HAP-1 (cell line): Measurements from ENCODE around the gene BCL2A1.
"Not testable (repeated sequence)": the region's sequence is repeated elsewhere in the genome, so short reads cannot be mapped to it uniquely, and the experiment has no call there.

Experiments
- DNase-seq, 2 experiments: peaks; one replicate each; pipeline ENCODE4 v3.0.0-alpha.2; 2016 to 2020; ENCODE audit warnings: low spot score in 2 of 2
- H3K27me3 ChIP-seq: fragments of 250-450 bp; sonication (Bioruptor Pico); 2 replicates; pipeline ENCODE4 v1.5.1; 2020; ENCODE audit warnings: low read depth, mild to moderate bottlenecking, moderate library complexity
- H3K36me3 ChIP-seq: fragments of 250-450 bp; sonication (Bioruptor Pico); replicated peaks from 2 replicates; pipeline ENCODE4 v1.5.1; 2020; ENCODE audit warnings: mild to moderate bottlenecking
- H3K4me1 ChIP-seq: fragments of 250-450 bp; sonication (Bioruptor Pico); 2 replicates; pipeline ENCODE4 v1.5.1; 2020; ENCODE audit warnings: mild to moderate bottlenecking
- H3K4me3 ChIP-seq: fragments of 250-450 bp; sonication (Bioruptor Pico); 2 replicates; pipeline ENCODE4 v1.5.1; 2020; ENCODE audit warnings: mild to moderate bottlenecking, moderate library complexity
- H3K9me3 ChIP-seq: fragments of 250-450 bp; sonication (Bioruptor Pico); 2 replicates; pipeline ENCODE4 v1.5.1; 2020; ENCODE audit warnings: mild to moderate bottlenecking, moderate library complexity
- in situ Hi-C: fragments of 300-500 bp; cut with MboI; formaldehyde crosslinking; loops from 3 replicates; pipeline ENCODE4 v1.14.3; 2020; ENCODE audit warnings: low sequenced_read_pairs, inconsistent platforms, mixed read lengths

The BCL2A1 gene

DNA sequence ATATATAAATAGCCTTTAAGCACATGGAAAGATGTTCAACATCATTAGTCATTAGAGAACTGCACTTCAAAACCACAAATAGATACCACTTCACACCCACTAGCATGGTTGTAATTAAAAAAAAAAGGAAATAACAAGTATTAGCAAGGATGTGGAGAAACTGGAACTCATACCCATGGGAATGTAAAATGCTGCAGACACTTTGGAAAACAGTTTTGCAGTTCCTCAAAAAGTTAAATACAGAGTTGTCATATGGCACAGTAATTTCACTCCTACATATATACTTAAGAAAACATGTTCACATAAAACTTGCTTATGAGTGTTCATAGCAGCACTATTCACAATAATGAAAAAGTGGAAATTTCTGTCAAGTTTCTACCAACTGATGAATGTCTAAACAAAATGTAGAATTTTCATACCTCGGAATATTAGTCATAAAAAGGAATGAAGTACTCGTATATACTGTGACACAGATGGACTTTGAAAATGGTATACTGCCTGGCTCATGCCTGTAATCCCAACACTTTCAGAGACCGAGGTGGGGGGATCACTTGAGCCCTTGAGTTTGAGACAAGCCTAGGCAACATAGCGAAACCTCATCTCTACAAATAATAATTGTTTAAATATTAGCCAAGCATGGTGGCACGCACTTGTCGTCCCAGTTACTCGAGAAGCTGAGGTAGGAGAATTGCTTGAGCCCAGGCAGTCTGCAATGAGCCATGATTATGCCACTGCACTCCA, 28.1 kb downstream of the BCL2A1 start:
- in situ Hi-C loops: no loop called here
- no peaks in the 10 kb centered on the region for H3K4me1 ChIP-seq
- H3K4me3 ChIP-seq: no peak overlapping the region
- DNase-seq: no peak
- H3K36me3 ChIP-seq: no peaks in the 10 kb centered on the region
- H3K9me3 ChIP-seq: no peaks in the 10 kb centered on the region
- H3K27me3 ChIP-seq: peaks cover 12% of the 10 kb centered on the region; the same call in 1 of the 2 replicates

GRCh38 chr15:79939399-79939798, 31.6 kb downstream of the BCL2A1 start:
- H3K36me3 ChIP-seq: no peaks in the 10 kb centered on the region
- H3K4me1 ChIP-seq: no peaks in the 10 kb centered on the region
- no peak for DNase-seq
- in situ Hi-C loops: no loop called here
- no peak overlapping the region for H3K4me3 ChIP-seq
- H3K9me3 ChIP-seq: no peaks in the 10 kb centered on the region; the same call in 1 of the 2 replicates
- H3K27me3 ChIP-seq: peaks cover 4% of the 10 kb centered on the region; the same call in 1 of the 2 replicates

DNA sequence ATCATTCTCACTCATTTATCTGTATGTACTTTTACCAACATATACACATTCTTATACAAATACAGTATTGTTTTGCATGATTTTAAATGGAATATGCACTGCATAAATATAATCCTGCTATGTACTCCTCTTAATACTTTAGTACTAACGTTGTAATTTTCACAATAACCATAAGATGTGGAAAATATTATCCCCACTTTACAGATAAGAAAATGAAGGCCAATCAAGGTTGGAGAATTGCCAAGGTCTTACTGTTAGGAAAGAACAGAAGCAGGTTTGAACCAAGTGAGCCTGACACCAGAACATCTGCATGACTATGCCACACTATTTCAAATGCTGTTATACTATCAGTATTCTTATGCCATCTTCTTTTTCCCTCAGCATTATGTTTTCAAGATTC, 32.9 kb downstream of the BCL2A1 start:
- in situ Hi-C loops: no loop called here
- no peak for DNase-seq
- Histone ChIP-seq H3K4me1 (no peaks in the 10 kb centered on the region), H3K36me3 (no peaks in the 10 kb centered on the region), H3K4me3 (no peak overlapping the region), H3K9me3 (no peaks in the 10 kb centered on the region; the same call in 1 of the 2 replicates), H3K27me3 (peaks cover 9% of the 10 kb centered on the region)

- in situ Hi-C loops, H3K4me1 ChIP-seq, DNase-seq, H3K4me3 ChIP-seq, H3K36me3 ChIP-seq, H3K9me3 ChIP-seq: not testable (repeated sequence)
- H3K27me3 ChIP-seq: peaks cover 13% of the 10 kb centered on the region
These were observed 35.3 kb downstream of the BCL2A1 start for GRCh38 chr15:79935556-79936201.

GRCh38 chr15:79933231-79933630, 37.8 kb downstream of the BCL2A1 start:
- no peak overlapping the region for H3K4me3 ChIP-seq
- H3K27me3 ChIP-seq: peaks cover 16% of the 10 kb centered on the region
- H3K36me3 ChIP-seq: no peaks in the 10 kb centered on the region
- H3K4me1 ChIP-seq: no peaks in the 10 kb centered on the region
- in situ Hi-C loops: no loop called here
- peaks cover 2% of the 10 kb centered on the region; the same call in 1 of the 2 replicates for H3K9me3 ChIP-seq
- DNase-seq: no peak

DNA sequence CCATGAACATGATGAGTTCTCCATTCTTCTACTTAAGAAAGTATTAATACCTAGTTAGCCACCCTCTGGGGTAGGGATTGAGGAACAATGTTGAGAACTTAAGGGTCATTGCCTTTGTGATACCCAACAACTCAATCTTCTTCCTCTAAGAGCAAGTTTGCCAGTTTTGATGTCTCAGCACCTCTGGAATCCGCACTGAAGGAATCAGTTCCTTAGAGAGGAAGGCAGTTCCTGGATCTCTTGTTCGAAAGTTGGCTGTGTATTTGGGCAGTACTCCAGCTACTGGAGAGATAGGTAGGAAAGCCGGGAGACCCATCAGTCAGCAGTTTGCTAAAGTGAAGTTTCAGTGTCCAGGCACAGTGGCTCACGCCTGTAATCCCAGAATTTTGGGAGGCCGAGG, 38.5 kb downstream of the BCL2A1 start:
- Histone ChIP-seq H3K36me3 (no peaks in the 10 kb centered on the region), H3K27me3 (peaks cover 16% of the 10 kb centered on the region), H3K4me3 (no peak overlapping the region), H3K4me1 (no peaks in the 10 kb centered on the region), H3K9me3 (peaks cover 2% of the 10 kb centered on the region; the same call in 1 of the 2 replicates)
- in situ Hi-C loops: no loop called here
- no peak for DNase-seq

DNA sequence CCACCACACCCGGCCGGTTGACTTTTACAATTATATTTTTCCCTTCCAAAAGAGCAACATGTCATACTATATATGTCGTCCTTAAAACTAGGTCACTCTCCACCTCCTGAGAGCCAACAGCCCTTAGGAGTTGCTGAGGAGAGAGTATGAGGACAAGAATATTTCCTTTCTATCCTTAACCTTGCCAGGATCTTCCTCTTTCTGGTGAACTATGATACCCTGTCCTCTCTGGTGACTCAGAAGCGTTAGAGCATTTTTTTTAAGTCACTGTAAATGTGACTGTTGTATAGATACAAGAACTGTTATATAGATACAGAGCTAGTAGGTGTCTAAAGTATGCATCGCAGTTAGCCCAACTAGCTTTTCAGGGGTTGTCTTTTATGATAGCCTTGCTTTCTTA, 40.5 kb downstream of the BCL2A1 start:
- Histone ChIP-seq H3K4me3 (no peak overlapping the region), H3K27me3 (peaks cover 16% of the 10 kb centered on the region), H3K36me3 (no peaks in the 10 kb centered on the region), H3K9me3 (0 out of 2 replicates have a peak, but pooled peaks cover 2% of the 10 kb centered on the region), H3K4me1 (no peaks in the 10 kb centered on the region)
- no peak for DNase-seq
- in situ Hi-C loops: no loop called here

- in situ Hi-C loops: no loop called here
- Histone ChIP-seq H3K4me3 (no peak overlapping the region), H3K27me3 (peaks cover 16% of the 10 kb centered on the region), H3K4me1 (peaks cover under 1% of the 10 kb centered on the region), H3K9me3 (peaks cover 6% of the 10 kb centered on the region), H3K36me3 (no peaks in the 10 kb centered on the region; the same call in 1 of the 2 replicates)
- DNase-seq: no peak
These were observed 41.6 kb downstream of the BCL2A1 start for GRCh38 chr15:79929412-79929811.

- H3K27me3 ChIP-seq, in situ Hi-C loops: not testable (repeated sequence)
These were observed 44.9 kb downstream of the BCL2A1 start for GRCh38 chr15:79926116-79926515.

DNA sequence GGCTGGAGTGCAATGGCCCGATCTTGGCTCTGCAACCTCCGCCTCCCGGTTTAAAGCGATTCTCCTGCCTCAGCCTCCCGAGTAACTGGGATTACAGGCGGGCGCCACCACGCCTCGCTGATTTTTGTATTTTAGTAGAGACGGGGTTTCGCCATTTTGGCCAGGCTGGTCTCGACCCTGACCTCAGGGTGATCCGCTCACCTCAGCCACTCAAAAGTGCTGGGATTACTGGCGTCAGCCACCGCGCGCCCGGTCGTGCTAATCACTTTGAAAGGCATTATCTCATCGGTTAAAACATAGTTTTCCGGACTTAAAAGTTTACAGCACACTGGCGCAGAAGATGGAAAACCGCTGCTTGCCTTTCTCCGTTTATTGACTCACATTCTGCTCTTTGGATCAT, 46.6 kb downstream of the BCL2A1 start:
- H3K27me3 ChIP-seq: peaks cover 2% of the 10 kb centered on the region; the same call in 1 of the 2 replicates
- no peak for DNase-seq
- peaks cover 26% of the 10 kb centered on the region for H3K9me3 ChIP-seq
- peaks cover 4% of the 10 kb centered on the region for H3K4me1 ChIP-seq
- peak overlapping the region; percentile 100 for H3K4me3 ChIP-seq
- H3K36me3 ChIP-seq: peaks cover 16% of the 10 kb centered on the region
- in situ Hi-C loops: no loop called here

More at GRCh38 chr15:79926116-79926515, 44.9 kb downstream of the BCL2A1 start:
- peaks cover 16% of the 10 kb centered on the region for H3K9me3 ChIP-seq
- DNase-seq, H3K36me3 ChIP-seq, H3K4me3 ChIP-seq, H3K4me1 ChIP-seq: not testable (repeated sequence)

- Histone ChIP-seq H3K36me3 (peaks cover 22% of the 10 kb centered on the region), H3K27me3 (no peaks in the 10 kb centered on the region), H3K9me3 (peaks cover 31% of the 10 kb centered on the region), H3K4me1 (peaks cover 4% of the 10 kb centered on the region), H3K4me3 (peak overlapping the region; percentile 100)
- DNase-seq: peak; percentile 99 to 100
- in situ Hi-C loops: no loop called here
These were observed 47.4 kb downstream of the BCL2A1 start for GRCh38 chr15:79923515-79924169.

DNA sequence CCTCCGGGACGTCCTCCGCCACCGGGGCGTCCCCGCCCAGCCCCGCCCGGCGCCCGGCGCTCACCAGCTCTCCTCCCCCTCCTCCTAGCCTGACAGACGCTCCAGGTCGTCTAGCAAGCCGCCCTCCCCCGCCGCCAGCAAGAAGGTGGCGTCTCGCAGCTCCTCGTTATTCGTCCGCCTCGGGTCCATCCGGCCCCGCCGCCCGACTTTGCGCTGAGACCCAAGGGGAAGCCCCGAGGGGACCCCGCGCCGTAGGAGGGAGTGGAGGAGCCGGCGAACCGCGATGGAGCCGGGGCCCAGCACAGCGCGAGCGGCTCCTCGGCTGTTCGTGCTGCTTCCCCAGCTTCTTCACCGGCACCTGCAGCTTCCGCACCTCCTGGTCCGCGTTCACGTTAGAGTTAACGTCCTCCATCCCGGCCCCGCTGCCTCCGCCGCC, 47.9 kb downstream of the BCL2A1 start:
- Histone ChIP-seq H3K4me3 (peak overlapping the region; percentile 100), H3K36me3 (peaks cover 22% of the 10 kb centered on the region), H3K4me1 (peaks cover 4% of the 10 kb centered on the region), H3K9me3 (peaks cover 34% of the 10 kb centered on the region), H3K27me3 (no peaks in the 10 kb centered on the region)
- in situ Hi-C loops: no loop called here
- peak; percentile 77 to 88 for DNase-seq

- Histone ChIP-seq H3K9me3 (peaks cover 34% of the 10 kb centered on the region), H3K36me3 (peaks cover 22% of the 10 kb centered on the region), H3K27me3 (no peaks in the 10 kb centered on the region), H3K4me1 (peaks cover 4% of the 10 kb centered on the region), H3K4me3 (peak overlapping the region; percentile 100)
- no peak for DNase-seq
- in situ Hi-C loops: no loop called here
These were observed 48.4 kb downstream of the BCL2A1 start for GRCh38 chr15:79922512-79923078.
